Trophoblast cell (in vitro differentiated cells and primary cell): ENCODE measurements around the gene CCDC197.

Source experiments
- DNase-seq, 2 donors: peaks; one replicate each; pipeline ENCODE4 v3.0.0-alpha.2; 2016
- H2AFZ ChIP-seq: 2 replicates; pipeline ENCODE4 v1.6.1; 2013; ENCODE audit warnings: low read length, moderate library complexity, mild to moderate bottlenecking; ENCODE audit not compliant: insufficient read depth, poor library complexity
- H2AK5ac ChIP-seq: 2 replicates; pipeline ENCODE4 v1.6.1; 2013; ENCODE audit warnings: mild to moderate bottlenecking, low read length
- H2BK120ac ChIP-seq: 2 replicates; pipeline ENCODE4 v1.6.1; 2013; ENCODE audit warnings: low read length, mild to moderate bottlenecking, moderate library complexity; ENCODE audit not compliant: insufficient read depth, poor library complexity
- H2BK12ac ChIP-seq: 2 replicates; pipeline ENCODE4 v1.6.1; 2013; ENCODE audit warnings: mild to moderate bottlenecking, low read length, moderate library complexity
- H2BK5ac ChIP-seq: 2 replicates; pipeline ENCODE4 v1.6.1; 2013; ENCODE audit warnings: low read length, low read depth, moderate library complexity, mild to moderate bottlenecking; ENCODE audit not compliant: poor library complexity
- H3K14ac ChIP-seq: 2 replicates; pipeline ENCODE4 v1.6.1; 2013; ENCODE audit warnings: mild to moderate bottlenecking, low read length
- H3K18ac ChIP-seq: 2 replicates; pipeline ENCODE4 v1.6.1; 2013; ENCODE audit warnings: mild to moderate bottlenecking, low read length
- H3K23ac ChIP-seq: 2 replicates; pipeline ENCODE4 v1.6.1; 2013; ENCODE audit warnings: low read length
- H3K27ac ChIP-seq: 2 replicates; pipeline ENCODE4 v1.5.1; 2013; ENCODE audit warnings: low read depth, mild to moderate bottlenecking, inconsistent platforms, low read length, moderate library complexity
- H3K27me3 ChIP-seq: 2 replicates; pipeline ENCODE4 v1.6.1; 2013; ENCODE audit warnings: inconsistent platforms, mild to moderate bottlenecking, low read length, moderate library complexity; ENCODE audit not compliant: insufficient read depth
- H3K36me3 ChIP-seq, 2 experiments: 1 replicate in 1 of 2; 2 replicates in 1 of 2; pipeline ENCODE4 v1.6.1; 2013; ENCODE audit warnings: low read length in 2 of 2, mild to moderate bottlenecking in 2 of 2, moderate library complexity in 1 of 2; ENCODE audit not compliant: insufficient read depth in 2 of 2, control insufficient read depth in 1 of 2
- H3K4ac ChIP-seq: 2 replicates; pipeline ENCODE4 v1.6.1; 2013; ENCODE audit warnings: low read depth, mild to moderate bottlenecking, low read length, moderate library complexity
- H3K4me1 ChIP-seq, 2 experiments: 1 replicate in 1 of 2; 2 replicates in 1 of 2; pipeline ENCODE4 v1.6.1; 2013; ENCODE audit warnings: low read length in 2 of 2, mild to moderate bottlenecking in 2 of 2, moderate library complexity in 1 of 2; ENCODE audit not compliant: insufficient read depth in 2 of 2, control insufficient read depth in 1 of 2
- H3K4me2 ChIP-seq: 2 replicates; pipeline ENCODE4 v1.6.1; 2013; ENCODE audit warnings: inconsistent platforms, mild to moderate bottlenecking, low read length, moderate library complexity
- H3K4me3 ChIP-seq: 2 replicates; pipeline ENCODE4 v1.5.1; 2013; ENCODE audit warnings: mild to moderate bottlenecking, low read depth, low read length, inconsistent platforms
- H3K79me1 ChIP-seq: one replicate; pipeline ENCODE4 v1.6.1; 2013; ENCODE audit warnings: low read length
- H3K79me2 ChIP-seq: 2 replicates; pipeline ENCODE4 v1.6.1; 2013; ENCODE audit warnings: low read length, mild to moderate bottlenecking; ENCODE audit not compliant: control insufficient read depth, insufficient read depth, poor library complexity
- H3K9ac ChIP-seq: 2 replicates; pipeline ENCODE4 v1.6.1; 2013; ENCODE audit warnings: mild to moderate bottlenecking, low read length
- H3K9me3 ChIP-seq: 2 replicates; pipeline ENCODE4 v1.6.1; 2013; ENCODE audit warnings: low read depth, mild to moderate bottlenecking, control low read depth, inconsistent platforms, low read length; ENCODE audit not compliant: insufficient read depth
- H4K12ac ChIP-seq: 2 replicates; pipeline ENCODE4 v1.6.1; 2013; ENCODE audit warnings: low read depth, mild to moderate bottlenecking, low read length, moderate library complexity
- H4K8ac ChIP-seq: 2 replicates; pipeline ENCODE4 v1.6.1; 2013; ENCODE audit warnings: low read depth, mild to moderate bottlenecking, low read length, moderate library complexity
- H4K91ac ChIP-seq: one replicate; pipeline ENCODE4 v1.6.1; 2013; ENCODE audit warnings: low read depth, mild to moderate bottlenecking, low read length, moderate library complexity
- WGBS: extraction: QIAGEN DNeasy Blood & Tissue Kit; methylation state at CpG from one replicate; pipeline ENCODE4 v1.1.7; 2013; ENCODE audit warnings: missing lambda C conversion rate; ENCODE audit not compliant: insufficient read length, insufficient coverage; ENCODE audit errors: extremely low coverage; 5-methylcytosine and 5-hydroxymethylcytosine counted together

The CCDC197 gene

GRCh38 chr14:93977790-93978581, 19.1 kb upstream of the CCDC197 start:
- Histone ChIP-seq H3K79me2 (no peaks in the 10 kb centered on the region), H3K9me3 (no peaks in the 10 kb centered on the region)

GRCh38 chr14:93978735-93979134, 18.4 kb upstream of the CCDC197 start:
- Histone ChIP-seq H3K36me3 (no peaks in the 10 kb centered on the region), H3K9ac (no peak overlapping the region), H3K27me3 (no peaks in the 10 kb centered on the region), H2BK12ac (no peak overlapping the region), H3K4me2 (no peak overlapping the region), H3K14ac (no peak overlapping the region), H4K8ac (no peak overlapping the region), H3K4me1 (no peaks in the 10 kb centered on the region), H2AK5ac (no peak overlapping the region), H3K27ac (no peak overlapping the region), H2BK120ac (no peak overlapping the region), H4K12ac (no peak overlapping the region), H2BK5ac (no peak overlapping the region), H3K9me3 (no peaks in the 10 kb centered on the region), H3K79me2 (no peaks in the 10 kb centered on the region), H3K79me1 (no peaks in the 10 kb centered on the region), H3K23ac (no peak overlapping the region), H3K4ac (no peak overlapping the region), H3K18ac (no peak overlapping the region), H4K91ac (no peak overlapping the region), H2AFZ (no peak overlapping the region), H3K4me3 (no peak overlapping the region)
- no CpG with 5 or more reads among the region's 4 CpGs for WGBS
- DNase-seq: no peak

More at GRCh38 chr14:93977790-93978581, 19.1 kb upstream of the CCDC197 start:
- Histone ChIP-seq H3K4me3 (no peak overlapping the region), H3K79me1 (no peaks in the 10 kb centered on the region), H3K27ac (no peak overlapping the region), H3K14ac (no peak overlapping the region), H2BK120ac (no peak overlapping the region), H4K91ac (no peak overlapping the region), H3K36me3 (no peaks in the 10 kb centered on the region), H3K23ac (no peak overlapping the region), H3K9ac (no peak overlapping the region), H2BK12ac (no peak overlapping the region), H2AK5ac (no peak overlapping the region), H4K8ac (no peak overlapping the region), H4K12ac (no peak overlapping the region), H2BK5ac (no peak overlapping the region), H3K4me2 (no peak overlapping the region), H2AFZ (no peak overlapping the region), H3K4me1 (no peaks in the 10 kb centered on the region), H3K27me3 (no peaks in the 10 kb centered on the region), H3K18ac (no peak overlapping the region), H3K4ac (no peak overlapping the region)
- no CpG with 5 or more reads among the region's 11 CpGs for WGBS
- DNase-seq: no peak

GRCh38 chr14:93980456-93981201, 16.5 kb upstream of the CCDC197 start:
- H2BK12ac ChIP-seq: no peak overlapping the region
- H3K4me1 ChIP-seq: peaks cover 5 to 6% of the 10 kb centered on the region in 2 experiments
- no peak overlapping the region for H3K4me2 ChIP-seq
- DNase-seq: no peak
- no peak overlapping the region for H4K91ac ChIP-seq
- H3K4ac ChIP-seq: no peak overlapping the region
- no peaks in the 10 kb centered on the region for H3K36me3 ChIP-seq
- no peaks in the 10 kb centered on the region for H3K79me1 ChIP-seq
- no peak overlapping the region for H3K23ac ChIP-seq
- no peak overlapping the region for H2AFZ ChIP-seq
- H4K12ac ChIP-seq: no peak overlapping the region
- no peaks in the 10 kb centered on the region for H3K9me3 ChIP-seq
- H2BK120ac ChIP-seq: no peak overlapping the region
- no peak overlapping the region for H3K9ac ChIP-seq
- no peaks in the 10 kb centered on the region for H3K27me3 ChIP-seq
- no peak overlapping the region for H4K8ac ChIP-seq
- no peak overlapping the region for H3K4me3 ChIP-seq
- H2AK5ac ChIP-seq: no peak overlapping the region
- no CpG with 5 or more reads among the region's 11 CpGs for WGBS
- no peak overlapping the region for H3K18ac ChIP-seq
- H3K14ac ChIP-seq: no peak overlapping the region
- no peaks in the 10 kb centered on the region for H3K79me2 ChIP-seq
- H3K27ac ChIP-seq: no peak overlapping the region
- H2BK5ac ChIP-seq: no peak overlapping the region

GRCh38 chr14:93981316-93982229, 15.5 kb upstream of the CCDC197 start:
- Histone ChIP-seq H4K12ac (no peak overlapping the region), H3K79me2 (no peaks in the 10 kb centered on the region), H3K36me3 (no peaks in the 10 kb centered on the region), H3K23ac (no peak overlapping the region), H2BK5ac (no peak overlapping the region), H3K9me3 (no peaks in the 10 kb centered on the region), H3K4ac (no peak overlapping the region), H3K27me3 (no peaks in the 10 kb centered on the region), H3K4me2 (no peak overlapping the region), H3K27ac (no peak overlapping the region), H3K4me1 (peaks cover 5 to 6% of the 10 kb centered on the region in 2 experiments), H2BK120ac (no peak overlapping the region), H4K8ac (no peak overlapping the region), H3K4me3 (no peak overlapping the region), H2AFZ (no peak overlapping the region), H2BK12ac (no peak overlapping the region), H4K91ac (no peak overlapping the region), H3K9ac (no peak overlapping the region), H2AK5ac (no peak overlapping the region), H3K18ac (no peak overlapping the region), H3K14ac (no peak overlapping the region), H3K79me1 (no peaks in the 10 kb centered on the region)
- WGBS: no CpG with 5 or more reads among the region's 9 CpGs
- DNase-seq: no peak
